ENCODE measurements around the gene MED27. TPM values are rescaled to one million over a fixed set of nuclear protein-coding genes. Genes with fewer than 3 reads are reported as not detected.
"Not testable (repeated sequence)": the region's sequence is repeated elsewhere in the genome, so short reads cannot be mapped to it uniquely, and the experiment has no call there.

Gene MED27
- total and polyA plus RNA-seq, 7 donors = 10.7 to 24.4 (median 14.2) TPM

DNA sequence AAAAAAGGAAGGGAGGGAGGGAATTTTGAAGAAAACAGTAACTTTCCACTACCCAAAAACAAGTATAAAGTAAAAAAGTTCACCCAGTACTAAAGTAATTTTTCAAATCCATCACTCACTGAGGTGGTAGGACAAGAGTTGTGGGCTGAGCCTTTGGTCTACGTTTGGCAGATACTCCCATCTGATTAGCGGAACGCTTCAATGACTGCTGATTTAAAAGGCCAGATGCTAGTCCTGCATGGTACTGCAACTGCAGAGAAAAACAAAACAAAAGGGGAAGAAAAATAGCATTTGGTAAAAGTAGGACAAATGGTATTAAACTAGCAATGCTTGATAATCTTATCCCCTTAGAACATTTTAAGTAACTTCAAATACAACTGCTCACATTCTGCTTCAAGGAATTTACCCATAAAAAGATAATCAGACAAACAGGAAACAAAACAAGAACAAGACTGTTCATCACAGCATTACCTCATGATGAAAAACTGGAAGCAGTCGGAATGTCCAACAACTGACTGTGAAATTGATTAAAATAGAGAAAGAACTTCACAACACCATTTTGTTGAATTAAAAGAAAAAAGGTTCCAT lies 65.4 kb downstream of the MED27 start:
- ATAC-seq = no peak
- WGBS, 3 donors = 59 to 75% (median 61%) methylated on average over 4 of the region's 4 CpGs
- H3K27ac ChIP-seq = no peak overlapping the region

DNA sequence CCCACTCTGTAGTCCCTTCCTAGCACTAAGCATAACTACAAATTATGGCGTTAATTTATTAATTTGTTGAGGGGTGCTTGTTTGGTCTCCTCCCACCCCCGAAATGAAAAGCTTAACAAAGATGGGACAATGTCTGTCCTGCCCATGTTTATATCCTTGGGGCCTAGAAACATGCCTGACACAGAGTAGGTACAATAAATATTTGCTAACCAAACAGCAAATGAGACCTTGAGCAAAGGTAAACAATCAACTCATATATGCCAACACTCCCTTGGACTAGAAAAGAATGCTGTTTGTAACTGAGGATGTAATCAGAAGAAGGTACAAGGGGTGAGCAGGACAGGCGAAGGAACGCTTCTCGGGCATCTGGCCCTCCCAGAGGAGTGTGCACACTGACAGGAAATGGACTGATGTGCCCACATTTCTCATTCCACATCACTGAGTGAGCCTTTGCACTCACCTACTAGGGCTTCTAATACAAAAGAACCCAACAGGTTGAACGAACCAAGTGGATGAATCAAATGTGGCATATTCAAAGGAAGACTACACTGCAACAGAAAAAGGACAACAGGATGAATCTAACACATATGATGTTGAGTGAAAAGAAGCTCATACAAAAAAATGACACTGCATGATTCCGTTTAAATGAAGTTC lies 66.8 kb downstream of the MED27 start:
- Histone ChIP-seq H3K4me3 (no peak overlapping the region), H3K27me3 (ENCODE audit: insufficient read depth in 3 of 3, low read length in 2 of 3) (no peaks in the 10 kb centered on the region), H3K27ac (no peak overlapping the region), H3K36me3 (ENCODE audit: insufficient read depth in 1 of 2, low read depth in 1 of 2) (peaks cover 0 to 8% of the 10 kb centered on the region in 2 donors), H3K9me3 (no peaks in the 10 kb centered on the region), H3K4me1 (peaks cover 6% of the 10 kb centered on the region)
- WGBS, 3 donors = 94 to 97% (median 95%) methylated on average over 7 of the region's 7 CpGs
- DNase-seq = no peak
- TF ChIP-seq, protein P1, sequence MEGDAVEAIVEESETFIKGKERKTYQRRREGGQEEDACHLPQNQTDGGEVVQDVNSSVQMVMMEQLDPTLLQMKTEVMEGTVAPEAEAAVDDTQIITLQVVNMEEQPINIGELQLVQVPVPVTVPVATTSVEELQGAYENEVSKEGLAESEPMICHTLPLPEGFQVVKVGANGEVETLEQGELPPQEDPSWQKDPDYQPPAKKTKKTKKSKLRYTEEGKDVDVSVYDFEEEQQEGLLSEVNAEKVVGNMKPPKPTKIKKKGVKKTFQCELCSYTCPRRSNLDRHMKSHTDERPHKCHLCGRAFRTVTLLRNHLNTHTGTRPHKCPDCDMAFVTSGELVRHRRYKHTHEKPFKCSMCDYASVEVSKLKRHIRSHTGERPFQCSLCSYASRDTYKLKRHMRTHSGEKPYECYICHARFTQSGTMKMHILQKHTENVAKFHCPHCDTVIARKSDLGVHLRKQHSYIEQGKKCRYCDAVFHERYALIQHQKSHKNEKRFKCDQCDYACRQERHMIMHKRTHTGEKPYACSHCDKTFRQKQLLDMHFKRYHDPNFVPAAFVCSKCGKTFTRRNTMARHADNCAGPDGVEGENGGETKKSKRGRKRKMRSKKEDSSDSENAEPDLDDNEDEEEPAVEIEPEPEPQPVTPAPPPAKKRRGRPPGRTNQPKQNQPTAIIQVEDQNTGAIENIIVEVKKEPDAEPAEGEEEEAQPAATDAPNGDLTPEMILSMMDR (IDR thresholded peaks at IDR 0.05) = no peak
- intact Hi-C loops (cut with DNase I) = no loop called here
- ATAC-seq = no peak

More for the DNA sequence above, 65.4 kb downstream of the MED27 start:
- Histone ChIP-seq H3K36me3 (ENCODE audit: insufficient read depth in 1 of 2, low read depth in 1 of 2) (peaks cover 0 to 8% of the 10 kb centered on the region in 2 donors), H3K4me3 (no peak overlapping the region), H3K4me1 (peaks cover 15% of the 10 kb centered on the region), H3K27me3 (ENCODE audit: insufficient read depth in 3 of 3, low read length in 2 of 3) (no peaks in the 10 kb centered on the region), H3K9me3 (no peaks in the 10 kb centered on the region)
- TF ChIP-seq, protein P1 (IDR thresholded peaks at IDR 0.05) = no peak
- intact Hi-C loops (cut with DNase I) = no loop called here
- no peak for DNase-seq

DNA sequence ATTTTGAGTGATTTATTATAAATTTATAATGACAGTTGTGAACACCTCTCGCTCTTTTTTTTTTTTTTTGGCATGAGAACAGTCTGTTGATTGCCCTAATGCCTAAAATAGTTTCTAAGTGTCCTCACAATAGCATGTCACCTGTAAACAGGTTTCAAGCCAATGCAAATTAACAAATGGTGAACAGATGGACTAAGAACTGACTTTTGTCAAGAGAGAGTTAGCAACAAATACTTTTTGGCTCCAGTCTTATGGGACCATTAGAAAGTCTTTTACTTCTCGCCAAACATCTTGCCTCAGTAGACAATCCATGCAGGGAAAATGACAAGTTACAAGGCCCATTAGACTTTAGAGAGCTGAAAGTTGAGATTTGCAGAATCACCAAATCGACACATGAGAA lies 67.8 kb downstream of the MED27 start:
- Histone ChIP-seq H3K4me1 (peaks cover 10% of the 10 kb centered on the region), H3K4me3 (no peak overlapping the region), H3K9me3 (no peaks in the 10 kb centered on the region), H3K27ac (no peak overlapping the region), H3K27me3 (ENCODE audit: insufficient read depth in 3 of 3, low read length in 2 of 3) (no peaks in the 10 kb centered on the region), H3K36me3 (ENCODE audit: insufficient read depth in 1 of 2, low read depth in 1 of 2) (peaks cover 0 to 8% of the 10 kb centered on the region in 2 donors)
- 50 to 66% (median 51%) methylated on average over 3 of the region's 3 CpGs for WGBS, 3 donors
- no peak for DNase-seq
- intact Hi-C loops (cut with DNase I) = no loop called here
- TF ChIP-seq, protein P1 (IDR thresholded peaks at IDR 0.05) = no peak
- ATAC-seq = no peak

DNA sequence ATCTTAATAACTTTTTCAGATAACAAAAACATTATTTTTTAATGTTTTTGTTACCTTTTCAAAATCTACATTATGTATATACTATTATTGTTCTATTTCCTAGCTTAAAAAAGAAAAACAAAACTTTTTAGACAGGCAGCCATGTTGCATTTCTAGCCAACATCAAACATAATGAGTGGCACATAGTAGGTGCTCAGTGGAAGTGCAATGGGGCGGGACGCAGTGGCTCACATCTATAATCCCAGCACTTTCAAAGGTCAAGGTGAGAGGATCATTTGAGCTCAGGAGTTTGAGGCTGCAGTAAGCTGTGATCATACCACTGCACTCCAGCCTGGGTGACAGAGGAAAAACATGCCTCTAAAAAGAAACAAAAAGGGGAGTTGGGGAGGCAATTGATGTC lies 68.4 kb downstream of the MED27 start:
- no peak for ATAC-seq
- TF ChIP-seq, protein P1 (IDR thresholded peaks at IDR 0.05) = no peak
- H3K9me3 ChIP-seq = no peaks in the 10 kb centered on the region
- peaks cover 0 to 8% of the 10 kb centered on the region in 2 donors for H3K36me3 ChIP-seq (ENCODE audit: insufficient read depth in 1 of 2, low read depth in 1 of 2)
- 91 to 93% (median 92%) methylated on average over 2 of the region's 2 CpGs for WGBS, 3 donors
- no peak for DNase-seq
- no peak overlapping the region for H3K27ac ChIP-seq
- peaks cover 11% of the 10 kb centered on the region for H3K4me1 ChIP-seq
- no peaks in the 10 kb centered on the region for H3K27me3 ChIP-seq (ENCODE audit: insufficient read depth in 3 of 3, low read length in 2 of 3)
- intact Hi-C loops (cut with DNase I) = no loop called here
- H3K4me3 ChIP-seq = no peak overlapping the region

DNA sequence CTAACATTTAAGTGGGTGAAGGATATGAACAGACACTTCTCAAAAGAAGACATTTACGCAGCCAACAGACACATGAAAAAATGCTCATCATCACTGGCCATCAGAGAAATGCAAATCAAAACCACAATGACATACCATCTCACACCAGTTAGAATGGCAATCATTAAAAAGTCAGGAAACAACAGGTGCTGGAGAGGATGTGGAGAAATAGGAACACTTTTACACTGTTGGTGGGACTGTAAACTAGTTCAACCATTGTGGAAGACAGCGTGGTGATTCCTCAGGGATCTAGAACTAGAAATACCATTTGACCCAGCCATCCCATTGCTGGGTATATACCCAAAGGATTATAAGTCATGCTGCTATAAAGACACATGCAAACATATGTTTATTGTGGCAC lies 69.5 kb downstream of the MED27 start:
- H3K4me1 ChIP-seq = peaks cover 20% of the 10 kb centered on the region
- ATAC-seq; H3K4me3 ChIP-seq; H3K36me3 ChIP-seq (ENCODE audit: insufficient read depth in 1 of 2, low read depth in 1 of 2); H3K27ac ChIP-seq; DNase-seq; intact Hi-C loops (cut with DNase I); H3K27me3 ChIP-seq (ENCODE audit: insufficient read depth in 3 of 3, low read length in 2 of 3); H3K9me3 ChIP-seq: not testable (repeated sequence)
- 85 to 100% (median 90%) methylated on average over 1 to 2 of the region's 2 CpGs for WGBS, 3 donors

All from psoas muscle (tissue), 8 donors.